ENCODE results near the gene PEX5L. TPM values are rescaled to one million over a fixed set of nuclear protein-coding genes. Genes with fewer than 3 reads are reported as not detected.

The PEX5L gene
- polyA plus RNA-seq, 2 donors, result not detected

GRCh38 chr3:179825527-179826246 lies 211.1 kb downstream of the PEX5L start:
- Histone ChIP-seq H3K4me3 (ENCODE audit: low read depth in 1 of 2, low read length in 2 of 2) (no peak overlapping the region), H3K9me3 (ENCODE audit: control insufficient read depth in 2 of 2, insufficient read depth in 1 of 2, low read depth in 1 of 2, low read length in 1 of 2) (no peaks in the 10 kb centered on the region), H3K4me1 (ENCODE audit: control insufficient read depth in 2 of 2, insufficient read depth in 2 of 2, low read length in 1 of 2) (no peaks in the 10 kb centered on the region), H3K27ac (ENCODE audit: low read depth in 2 of 2, low read length in 1 of 2) (no peak overlapping the region), H3K36me3 (ENCODE audit: control insufficient read depth in 2 of 2, insufficient read depth in 2 of 2, low read length in 1 of 2) (no peaks in the 10 kb centered on the region), H3K27me3 (ENCODE audit: control insufficient read depth in 1 of 2, insufficient read depth in 2 of 2, low read length in 2 of 2) (no peaks in the 10 kb centered on the region)
- WGBS, 2 donors, result 62 to 64% methylated on average over 6 of the region's 6 CpGs

- Histone ChIP-seq H3K36me3 (ENCODE audit: control insufficient read depth in 2 of 2, insufficient read depth in 2 of 2, low read length in 1 of 2) (no peaks in the 10 kb centered on the region), H3K27ac (ENCODE audit: low read depth in 2 of 2, low read length in 1 of 2) (no peak overlapping the region), H3K4me3 (ENCODE audit: low read depth in 1 of 2, low read length in 2 of 2) (no peak overlapping the region), H3K4me1 (ENCODE audit: control insufficient read depth in 2 of 2, insufficient read depth in 2 of 2, low read length in 1 of 2) (no peaks in the 10 kb centered on the region), H3K27me3 (ENCODE audit: control insufficient read depth in 1 of 2, insufficient read depth in 2 of 2, low read length in 2 of 2) (no peaks in the 10 kb centered on the region), H3K9me3 (ENCODE audit: control insufficient read depth in 2 of 2, insufficient read depth in 1 of 2, low read depth in 1 of 2, low read length in 1 of 2) (no peaks in the 10 kb centered on the region)
- WGBS, 2 donors, result 83 to 93% methylated on average over 3 of the region's 3 CpGs
These were observed 214.4 kb downstream of the PEX5L start for GRCh38 chr3:179822296-179822695.

GRCh38 chr3:179819379-179819778 lies 217.4 kb downstream of the PEX5L start:
- Histone ChIP-seq H3K4me3 (ENCODE audit: low read depth in 1 of 2, low read length in 2 of 2) (no peak overlapping the region), H3K4me1 (ENCODE audit: control insufficient read depth in 2 of 2, insufficient read depth in 2 of 2, low read length in 1 of 2) (no peaks in the 10 kb centered on the region), H3K36me3 (ENCODE audit: control insufficient read depth in 2 of 2, insufficient read depth in 2 of 2, low read length in 1 of 2) (no peaks in the 10 kb centered on the region), H3K9me3 (ENCODE audit: control insufficient read depth in 2 of 2, insufficient read depth in 1 of 2, low read depth in 1 of 2, low read length in 1 of 2) (no peaks in the 10 kb centered on the region), H3K27me3 (ENCODE audit: control insufficient read depth in 1 of 2, insufficient read depth in 2 of 2, low read length in 2 of 2) (no peaks in the 10 kb centered on the region), H3K27ac (ENCODE audit: low read depth in 2 of 2, low read length in 1 of 2) (no peak overlapping the region)
- 53 to 60% methylated on average over 3 of the region's 3 CpGs for WGBS, 2 donors

GRCh38 chr3:179812096-179812382 lies 224.7 kb downstream of the PEX5L start:
- no peaks in the 10 kb centered on the region for H3K36me3 ChIP-seq (ENCODE audit: control insufficient read depth in 2 of 2, insufficient read depth in 2 of 2, low read length in 1 of 2)
- WGBS, 2 donors, result 77 to 81% methylated on average over 3 of the region's 3 CpGs
- H3K9me3 ChIP-seq (ENCODE audit: control insufficient read depth in 2 of 2, insufficient read depth in 1 of 2, low read depth in 1 of 2, low read length in 1 of 2), result no peaks in the 10 kb centered on the region
- H3K4me3 ChIP-seq (ENCODE audit: low read depth in 1 of 2, low read length in 2 of 2), result no peak overlapping the region
- H3K27me3 ChIP-seq (ENCODE audit: control insufficient read depth in 1 of 2, insufficient read depth in 2 of 2, low read length in 2 of 2), result no peaks in the 10 kb centered on the region
- no peaks in the 10 kb centered on the region for H3K4me1 ChIP-seq (ENCODE audit: control insufficient read depth in 2 of 2, insufficient read depth in 2 of 2, low read length in 1 of 2)
- H3K27ac ChIP-seq (ENCODE audit: low read depth in 2 of 2, low read length in 1 of 2), result no peak overlapping the region

- Histone ChIP-seq H3K4me1 (ENCODE audit: control insufficient read depth in 2 of 2, insufficient read depth in 2 of 2, low read length in 1 of 2) (no peaks in the 10 kb centered on the region), H3K9me3 (ENCODE audit: control insufficient read depth in 2 of 2, insufficient read depth in 1 of 2, low read depth in 1 of 2, low read length in 1 of 2) (no peaks in the 10 kb centered on the region), H3K27me3 (ENCODE audit: control insufficient read depth in 1 of 2, insufficient read depth in 2 of 2, low read length in 2 of 2) (no peaks in the 10 kb centered on the region), H3K36me3 (ENCODE audit: control insufficient read depth in 2 of 2, insufficient read depth in 2 of 2, low read length in 1 of 2) (no peaks in the 10 kb centered on the region), H3K4me3 (ENCODE audit: low read depth in 1 of 2, low read length in 2 of 2) (no peak overlapping the region), H3K27ac (ENCODE audit: low read depth in 2 of 2, low read length in 1 of 2) (no peak overlapping the region)
- 23 to 26% methylated on average over 9 of the region's 9 CpGs for WGBS, 2 donors
These were observed 225.2 kb downstream of the PEX5L start for GRCh38 chr3:179811321-179812095.

GRCh38 chr3:179809639-179810038 lies 227.1 kb downstream of the PEX5L start:
- no peak overlapping the region for H3K4me3 ChIP-seq (ENCODE audit: low read depth in 1 of 2, low read length in 2 of 2)
- H3K9me3 ChIP-seq (ENCODE audit: control insufficient read depth in 2 of 2, insufficient read depth in 1 of 2, low read depth in 1 of 2, low read length in 1 of 2), result no peaks in the 10 kb centered on the region
- no peaks in the 10 kb centered on the region for H3K4me1 ChIP-seq (ENCODE audit: control insufficient read depth in 2 of 2, insufficient read depth in 2 of 2, low read length in 1 of 2)
- no peaks in the 10 kb centered on the region for H3K27me3 ChIP-seq (ENCODE audit: control insufficient read depth in 1 of 2, insufficient read depth in 2 of 2, low read length in 2 of 2)
- H3K27ac ChIP-seq (ENCODE audit: low read depth in 2 of 2, low read length in 1 of 2), result no peak overlapping the region
- H3K36me3 ChIP-seq (ENCODE audit: control insufficient read depth in 2 of 2, insufficient read depth in 2 of 2, low read length in 1 of 2), result no peaks in the 10 kb centered on the region

- WGBS, 2 donors, result 96% methylated on average over 14 of the region's 14 CpGs
- no peaks in the 10 kb centered on the region for H3K27me3 ChIP-seq (ENCODE audit: control insufficient read depth in 1 of 2, insufficient read depth in 2 of 2, low read length in 2 of 2)
- H3K4me1 ChIP-seq (ENCODE audit: control insufficient read depth in 2 of 2, insufficient read depth in 2 of 2, low read length in 1 of 2), result no peaks in the 10 kb centered on the region
- H3K4me3 ChIP-seq (ENCODE audit: low read depth in 1 of 2, low read length in 2 of 2), result no peak overlapping the region
- H3K27ac ChIP-seq (ENCODE audit: low read depth in 2 of 2, low read length in 1 of 2), result no peak overlapping the region
- no peaks in the 10 kb centered on the region for H3K36me3 ChIP-seq (ENCODE audit: control insufficient read depth in 2 of 2, insufficient read depth in 2 of 2, low read length in 1 of 2)
- no peaks in the 10 kb centered on the region for H3K9me3 ChIP-seq (ENCODE audit: control insufficient read depth in 2 of 2, insufficient read depth in 1 of 2, low read depth in 1 of 2, low read length in 1 of 2)
These were observed 229.1 kb downstream of the PEX5L start for GRCh38 chr3:179807588-179807987.

- no peak overlapping the region for H3K27ac ChIP-seq (ENCODE audit: low read depth in 2 of 2, low read length in 1 of 2)
- no peaks in the 10 kb centered on the region for H3K4me1 ChIP-seq (ENCODE audit: control insufficient read depth in 2 of 2, insufficient read depth in 2 of 2, low read length in 1 of 2)
- H3K4me3 ChIP-seq (ENCODE audit: low read depth in 1 of 2, low read length in 2 of 2), result no peak overlapping the region
- no peaks in the 10 kb centered on the region for H3K9me3 ChIP-seq (ENCODE audit: control insufficient read depth in 2 of 2, insufficient read depth in 1 of 2, low read depth in 1 of 2, low read length in 1 of 2)
- H3K27me3 ChIP-seq (ENCODE audit: control insufficient read depth in 1 of 2, insufficient read depth in 2 of 2, low read length in 2 of 2), result no peaks in the 10 kb centered on the region
- WGBS, 2 donors, result 62 to 69% methylated on average over 5 of the region's 5 CpGs
- H3K36me3 ChIP-seq (ENCODE audit: control insufficient read depth in 2 of 2, insufficient read depth in 2 of 2, low read length in 1 of 2), result no peaks in the 10 kb centered on the region
These were observed 230.6 kb downstream of the PEX5L start for GRCh38 chr3:179806177-179806576.

GRCh38 chr3:179801856-179802255 lies 234.9 kb downstream of the PEX5L start:
- Histone ChIP-seq H3K36me3 (ENCODE audit: control insufficient read depth in 2 of 2, insufficient read depth in 2 of 2, low read length in 1 of 2) (no peaks in the 10 kb centered on the region), H3K4me3 (ENCODE audit: low read depth in 1 of 2, low read length in 2 of 2) (no peak overlapping the region), H3K27me3 (ENCODE audit: control insufficient read depth in 1 of 2, insufficient read depth in 2 of 2, low read length in 2 of 2) (no peaks in the 10 kb centered on the region), H3K4me1 (ENCODE audit: control insufficient read depth in 2 of 2, insufficient read depth in 2 of 2, low read length in 1 of 2) (no peaks in the 10 kb centered on the region), H3K27ac (ENCODE audit: low read depth in 2 of 2, low read length in 1 of 2) (no peak overlapping the region), H3K9me3 (ENCODE audit: control insufficient read depth in 2 of 2, insufficient read depth in 1 of 2, low read depth in 1 of 2, low read length in 1 of 2) (no peaks in the 10 kb centered on the region)
- 79 to 84% methylated on average over 4 of the region's 4 CpGs for WGBS, 2 donors

- H3K36me3 ChIP-seq (ENCODE audit: control insufficient read depth in 2 of 2, insufficient read depth in 2 of 2, low read length in 1 of 2), result no peaks in the 10 kb centered on the region
- no peak overlapping the region for H3K4me3 ChIP-seq (ENCODE audit: low read depth in 1 of 2, low read length in 2 of 2)
- H3K27me3 ChIP-seq (ENCODE audit: control insufficient read depth in 1 of 2, insufficient read depth in 2 of 2, low read length in 2 of 2), result no peaks in the 10 kb centered on the region
- H3K27ac ChIP-seq (ENCODE audit: low read depth in 2 of 2, low read length in 1 of 2), result no peak overlapping the region
- no peaks in the 10 kb centered on the region for H3K9me3 ChIP-seq (ENCODE audit: control insufficient read depth in 2 of 2, insufficient read depth in 1 of 2, low read depth in 1 of 2, low read length in 1 of 2)
- no peaks in the 10 kb centered on the region for H3K4me1 ChIP-seq (ENCODE audit: control insufficient read depth in 2 of 2, insufficient read depth in 2 of 2, low read length in 1 of 2)
These were observed 235.5 kb downstream of the PEX5L start for GRCh38 chr3:179801263-179801662.

Measured in esophagus (tissue), 2 donors.